ENCODE results near the gene DPF1.

DNA sequence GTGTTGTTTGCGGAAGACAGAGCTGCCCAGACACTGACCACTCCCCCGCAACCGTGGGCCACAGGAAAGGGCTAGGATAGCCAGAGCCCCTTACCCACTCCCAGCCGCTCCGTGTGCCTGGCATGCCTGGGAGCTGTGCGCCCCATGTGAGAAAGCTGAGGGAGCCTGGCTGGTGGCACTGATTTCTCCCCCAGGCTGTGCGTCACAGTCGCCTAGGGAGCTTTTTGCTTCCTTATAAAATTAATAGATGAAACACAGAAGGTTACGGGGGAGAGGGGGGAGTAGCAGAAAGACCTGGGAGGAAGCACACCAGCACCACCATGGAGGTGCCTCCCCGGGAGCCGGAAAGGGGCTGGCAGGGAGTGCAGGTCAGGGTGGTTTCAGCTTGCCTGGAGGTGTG is 24.7 kb downstream of the DPF1 start:
- TF ChIP-seq, protein P1, sequence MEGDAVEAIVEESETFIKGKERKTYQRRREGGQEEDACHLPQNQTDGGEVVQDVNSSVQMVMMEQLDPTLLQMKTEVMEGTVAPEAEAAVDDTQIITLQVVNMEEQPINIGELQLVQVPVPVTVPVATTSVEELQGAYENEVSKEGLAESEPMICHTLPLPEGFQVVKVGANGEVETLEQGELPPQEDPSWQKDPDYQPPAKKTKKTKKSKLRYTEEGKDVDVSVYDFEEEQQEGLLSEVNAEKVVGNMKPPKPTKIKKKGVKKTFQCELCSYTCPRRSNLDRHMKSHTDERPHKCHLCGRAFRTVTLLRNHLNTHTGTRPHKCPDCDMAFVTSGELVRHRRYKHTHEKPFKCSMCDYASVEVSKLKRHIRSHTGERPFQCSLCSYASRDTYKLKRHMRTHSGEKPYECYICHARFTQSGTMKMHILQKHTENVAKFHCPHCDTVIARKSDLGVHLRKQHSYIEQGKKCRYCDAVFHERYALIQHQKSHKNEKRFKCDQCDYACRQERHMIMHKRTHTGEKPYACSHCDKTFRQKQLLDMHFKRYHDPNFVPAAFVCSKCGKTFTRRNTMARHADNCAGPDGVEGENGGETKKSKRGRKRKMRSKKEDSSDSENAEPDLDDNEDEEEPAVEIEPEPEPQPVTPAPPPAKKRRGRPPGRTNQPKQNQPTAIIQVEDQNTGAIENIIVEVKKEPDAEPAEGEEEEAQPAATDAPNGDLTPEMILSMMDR (IDR thresholded peaks at IDR 0.05; ENCODE audit: low read depth, low read length), result no peak
- no peak for TF ChIP-seq EZH2phosphoT487 (IDR thresholded peaks at IDR 0.05; ENCODE audit: low read depth)
